T-helper 2 cell treated with Interferon-gamma antibody and Interleukin-4, amounts not matched to agents 5 μg/mL and 100 μg/mL, for 36 hours (primary cell): ENCODE data around the gene CPE.
"Not testable (repeated sequence)": the region's sequence is repeated elsewhere in the genome, so short reads cannot be mapped to it uniquely, and the experiment has no call there.

Source experiments
- DNase-seq: peaks from one replicate; pipeline ENCODE4 v3.0.0; 2021; ENCODE audit warnings: low spot score
- H3K27ac Mint-ChIP-seq: one replicate; pipeline ENCODE4 v1.8.0; 2021; ENCODE audit warnings: mild to moderate bottlenecking, mixed read lengths
- H3K27me3 Mint-ChIP-seq: one replicate; pipeline ENCODE4 v1.8.0; 2021; ENCODE audit warnings: low read depth, mixed read lengths
- H3K36me3 Mint-ChIP-seq: one replicate; pipeline ENCODE4 v1.8.0; 2021; ENCODE audit warnings: low read depth, mixed read lengths
- H3K4me1 Mint-ChIP-seq: one replicate; pipeline ENCODE4 v1.8.0; 2021; ENCODE audit warnings: low read depth, mixed read lengths
- H3K4me3 Mint-ChIP-seq: one replicate; pipeline ENCODE4 v1.8.0; 2022; ENCODE audit warnings: mild to moderate bottlenecking, moderate library complexity, mixed read lengths
- H3K9me3 Mint-ChIP-seq: one replicate; pipeline ENCODE4 v1.8.0; 2021; ENCODE audit warnings: mixed read lengths

Gene CPE

GRCh38 chr4:165440415-165441158 lies 61.8 kb downstream of the CPE start:
- H3K4me1 Mint-ChIP-seq: no peaks in the 10 kb centered on the region
- H3K27ac Mint-ChIP-seq: no peak overlapping the region
- H3K4me3 Mint-ChIP-seq: no peak overlapping the region
- H3K36me3 Mint-ChIP-seq: no peaks in the 10 kb centered on the region
- no peak for DNase-seq
- no peaks in the 10 kb centered on the region for H3K9me3 Mint-ChIP-seq
- H3K27me3 Mint-ChIP-seq: peaks cover 6% of the 10 kb centered on the region

GRCh38 chr4:165443276-165443675 lies 64.5 kb downstream of the CPE start:
- Mint-ChIP-seq H3K36me3 (no peaks in the 10 kb centered on the region), H3K27ac (no peak overlapping the region), H3K27me3 (peaks cover 4% of the 10 kb centered on the region), H3K4me3 (no peak overlapping the region), H3K4me1 (no peaks in the 10 kb centered on the region), H3K9me3 (no peaks in the 10 kb centered on the region)
- no peak for DNase-seq

GRCh38 chr4:165448700-165449099 lies 69.9 kb downstream of the CPE start:
- no peaks in the 10 kb centered on the region for H3K9me3 Mint-ChIP-seq
- H3K4me1 Mint-ChIP-seq: peaks cover 4% of the 10 kb centered on the region
- H3K27me3 Mint-ChIP-seq: peaks cover 6% of the 10 kb centered on the region
- no peaks in the 10 kb centered on the region for H3K36me3 Mint-ChIP-seq
- DNase-seq: no peak
- H3K27ac Mint-ChIP-seq: no peak overlapping the region
- no peak overlapping the region for H3K4me3 Mint-ChIP-seq

GRCh38 chr4:165449333-165449732 lies 70.5 kb downstream of the CPE start:
- no peak for DNase-seq
- Mint-ChIP-seq H3K4me3 (no peak overlapping the region), H3K36me3 (no peaks in the 10 kb centered on the region), H3K4me1 (peaks cover 4% of the 10 kb centered on the region), H3K27me3 (peaks cover 6% of the 10 kb centered on the region), H3K9me3 (no peaks in the 10 kb centered on the region), H3K27ac (no peak overlapping the region)

- peaks cover 4% of the 10 kb centered on the region for H3K27me3 Mint-ChIP-seq
- DNase-seq: no peak
- H3K9me3 Mint-ChIP-seq: no peaks in the 10 kb centered on the region
- no peak overlapping the region for H3K27ac Mint-ChIP-seq
- no peaks in the 10 kb centered on the region for H3K36me3 Mint-ChIP-seq
- H3K4me1 Mint-ChIP-seq: peaks cover 4% of the 10 kb centered on the region
- no peak overlapping the region for H3K4me3 Mint-ChIP-seq
These were observed 72.1 kb downstream of the CPE start for GRCh38 chr4:165450871-165451270.

GRCh38 chr4:165453140-165453539 lies 74.3 kb downstream of the CPE start:
- DNase-seq, H3K36me3 Mint-ChIP-seq, H3K27ac Mint-ChIP-seq, H3K4me1 Mint-ChIP-seq, H3K9me3 Mint-ChIP-seq, H3K27me3 Mint-ChIP-seq, H3K4me3 Mint-ChIP-seq: not testable (repeated sequence)

GRCh38 chr4:165454426-165454825 lies 75.6 kb downstream of the CPE start:
- no peaks in the 10 kb centered on the region for H3K9me3 Mint-ChIP-seq
- H3K4me3 Mint-ChIP-seq: no peak overlapping the region
- H3K4me1 Mint-ChIP-seq: no peaks in the 10 kb centered on the region
- DNase-seq: no peak
- H3K36me3 Mint-ChIP-seq: no peaks in the 10 kb centered on the region
- H3K27me3 Mint-ChIP-seq: peaks cover 8% of the 10 kb centered on the region
- no peak overlapping the region for H3K27ac Mint-ChIP-seq

GRCh38 chr4:165457793-165458192 lies 79.0 kb downstream of the CPE start:
- no peak for DNase-seq
- no peak overlapping the region for H3K4me3 Mint-ChIP-seq
- no peaks in the 10 kb centered on the region for H3K36me3 Mint-ChIP-seq
- H3K27ac Mint-ChIP-seq: no peak overlapping the region
- H3K4me1 Mint-ChIP-seq: no peaks in the 10 kb centered on the region
- H3K9me3 Mint-ChIP-seq: no peaks in the 10 kb centered on the region
- H3K27me3 Mint-ChIP-seq: peaks cover 9% of the 10 kb centered on the region

GRCh38 chr4:165458471-165458870 lies 79.7 kb downstream of the CPE start:
- Mint-ChIP-seq H3K9me3 (no peaks in the 10 kb centered on the region), H3K36me3 (no peaks in the 10 kb centered on the region), H3K4me1 (no peaks in the 10 kb centered on the region)

GRCh38 chr4:165461159-165461821 lies 82.5 kb downstream of the CPE start:
- Mint-ChIP-seq H3K27me3 (peaks cover 9% of the 10 kb centered on the region), H3K9me3 (no peaks in the 10 kb centered on the region), H3K36me3 (no peaks in the 10 kb centered on the region), H3K4me1 (no peaks in the 10 kb centered on the region), H3K27ac (no peak overlapping the region), H3K4me3 (no peak overlapping the region)
- no peak for DNase-seq

More at GRCh38 chr4:165458471-165458870, 79.7 kb downstream of the CPE start:
- no peak for DNase-seq
- Mint-ChIP-seq H3K4me3 (no peak overlapping the region), H3K27me3 (peaks cover 9% of the 10 kb centered on the region), H3K27ac (no peak overlapping the region)

- Mint-ChIP-seq H3K36me3 (no peaks in the 10 kb centered on the region), H3K4me3 (no peak overlapping the region), H3K4me1 (no peaks in the 10 kb centered on the region), H3K27ac (no peak overlapping the region), H3K27me3 (peaks cover 9% of the 10 kb centered on the region), H3K9me3 (no peaks in the 10 kb centered on the region)
- no peak for DNase-seq
These were observed 83.2 kb downstream of the CPE start for GRCh38 chr4:165462009-165462408.

GRCh38 chr4:165464376-165464775 lies 85.6 kb downstream of the CPE start:
- H3K4me3 Mint-ChIP-seq: no peak overlapping the region
- H3K27me3 Mint-ChIP-seq: peaks cover 3% of the 10 kb centered on the region
- H3K9me3 Mint-ChIP-seq: no peaks in the 10 kb centered on the region
- no peaks in the 10 kb centered on the region for H3K4me1 Mint-ChIP-seq
- H3K36me3 Mint-ChIP-seq: no peaks in the 10 kb centered on the region
- DNase-seq: no peak
- no peak overlapping the region for H3K27ac Mint-ChIP-seq

- Mint-ChIP-seq H3K4me1 (no peaks in the 10 kb centered on the region), H3K27me3 (peaks cover 3% of the 10 kb centered on the region), H3K36me3 (no peaks in the 10 kb centered on the region), H3K4me3 (no peak overlapping the region), H3K9me3 (no peaks in the 10 kb centered on the region), H3K27ac (no peak overlapping the region)
- no peak for DNase-seq
These were observed 86.1 kb downstream of the CPE start for GRCh38 chr4:165464813-165465381.

- H3K4me1 Mint-ChIP-seq: no peaks in the 10 kb centered on the region
- H3K36me3 Mint-ChIP-seq: no peaks in the 10 kb centered on the region
- H3K4me3 Mint-ChIP-seq: no peak overlapping the region
- no peak overlapping the region for H3K27ac Mint-ChIP-seq
- H3K27me3 Mint-ChIP-seq: no peaks in the 10 kb centered on the region
- peaks cover 33% of the 10 kb centered on the region for H3K9me3 Mint-ChIP-seq
- no peak for DNase-seq
These were observed 91.2 kb downstream of the CPE start for GRCh38 chr4:165470009-165470408.
